ENCODE measurements around the gene ZBP1. TPM values are rescaled to one million over a fixed set of nuclear protein-coding genes. Genes with fewer than 3 reads are reported as not detected.

ZBP1 gene
- total RNA-seq, 1 experiment from 2014 or later, result not detected

DNA sequence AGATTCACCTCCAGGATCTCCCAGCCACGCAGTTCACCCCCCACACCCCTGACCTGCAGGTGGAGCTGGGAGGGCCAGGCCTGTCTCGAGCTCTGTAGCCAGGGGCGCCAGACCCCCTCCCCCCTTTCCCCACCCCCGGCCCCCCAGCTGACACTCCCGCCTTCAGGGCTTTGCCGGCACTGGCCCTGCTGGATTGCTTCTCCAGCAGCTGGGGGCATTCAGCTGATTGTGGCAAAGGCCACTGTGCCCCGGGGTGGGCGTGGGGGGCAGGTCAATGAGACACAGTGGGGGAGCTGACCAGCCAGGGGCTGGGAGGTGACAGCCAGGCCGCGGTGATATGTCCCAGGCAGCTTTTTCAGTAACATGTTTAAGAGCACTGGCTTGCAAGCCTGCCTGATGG lies 22.2 kb downstream of the ZBP1 start:
- Histone ChIP-seq H3K36me3 (ENCODE audit: low read depth, low read length) (no peaks in the 10 kb centered on the region), H3K9me2 (replicated peaks; ENCODE audit: low read length) (no peaks in the 10 kb centered on the region), H3K4me3 (ENCODE audit: low read length) (no peak overlapping the region), H3K27me3 (ENCODE audit: low read length) (no peaks in the 10 kb centered on the region), H3K79me2 (ENCODE audit: low read length) (no peaks in the 10 kb centered on the region), H3K9me3 (ENCODE audit: low read length) (no peaks in the 10 kb centered on the region), H3K4me2 (ENCODE audit: low read length) (no peak overlapping the region), H3K27ac (ENCODE audit: low read length) (no peak overlapping the region), H3K4me1 (ENCODE audit: insufficient read depth, low read length) (peaks cover 18% of the 10 kb centered on the region), H2AFZ (ENCODE audit: low read length) (no peak overlapping the region), H4K20me1 (ENCODE audit: low read length) (no peaks in the 10 kb centered on the region), H3F3A (ENCODE audit: low read length, unreplicated experiment) (no peaks in the 10 kb centered on the region), H3K9ac (ENCODE audit: low read length) (no peak overlapping the region)
- CTCF ChIA-PET, result no interaction called here
- TF ChIP-seq EZH2phosphoT487 (IDR thresholded peaks at IDR 0.05; ENCODE audit: borderline replicate concordance, low read length) (no peak), EZH2 (IDR thresholded peaks at IDR 0.05; ENCODE audit: low read length, unreplicated experiment) (no peak), CTCF (conservative IDR thresholded peaks at IDR 0.05; ENCODE audit: low read depth, low read length) (no peak)
- ATAC-seq (no peak), DNase-seq (no peak)
- POLR2A ChIA-PET (ENCODE audit: unreplicated experiment), result no interaction called here
- intact Hi-C loops (cut with micrococcal nuclease), result no loop called here
- BruUV-seq (replicated peaks), result no TSS peak

GRCh38 chr20:57596998-57597939 lies 23.0 kb downstream of the ZBP1 start:
- no TSS peak for BruUV-seq (replicated peaks)

More at GRCh38 chr20:57596998-57597939, 23.0 kb downstream of the ZBP1 start:
- Histone ChIP-seq H3K27ac (ENCODE audit: low read length) (no peak overlapping the region), H3K4me1 (ENCODE audit: insufficient read depth, low read length) (peaks cover 18% of the 10 kb centered on the region), H3K9me3 (ENCODE audit: low read length) (no peaks in the 10 kb centered on the region), H3K79me2 (ENCODE audit: low read length) (no peaks in the 10 kb centered on the region), H3F3A (ENCODE audit: low read length, unreplicated experiment) (no peaks in the 10 kb centered on the region), H3K9me2 (replicated peaks; ENCODE audit: low read length) (no peaks in the 10 kb centered on the region), H3K36me3 (ENCODE audit: low read depth, low read length) (no peaks in the 10 kb centered on the region), H3K9ac (ENCODE audit: low read length) (peak overlapping the region; percentile 29; the same call in 1 of the 2 replicates), H2AFZ (ENCODE audit: low read length) (peak overlapping the region; percentile 90), H3K4me2 (ENCODE audit: low read length) (peak overlapping the region; percentile 87), H3K4me3 (ENCODE audit: low read length) (peak overlapping the region; percentile 62), H3K27me3 (ENCODE audit: low read length) (no peaks in the 10 kb centered on the region), H4K20me1 (ENCODE audit: low read length) (no peaks in the 10 kb centered on the region)
- POLR2A ChIA-PET (ENCODE audit: unreplicated experiment), result no interaction called here
- intact Hi-C loops (cut with micrococcal nuclease), result loop anchor here (1.0 kb wide), 2 partner anchors 490 to 612 kb away; no protein-coding TSS in a partner anchor
- DNase-seq, result peak; percentile 72
- ATAC-seq, result peak; percentile 79
- CTCF ChIA-PET, result interaction anchor here (0.6 to 1.2 kb wide), 2 partner anchors 13 to 308 kb away, joined by 4 read pairs; no protein-coding TSS in a partner anchor
- no peak for TF ChIP-seq EZH2 (IDR thresholded peaks at IDR 0.05; ENCODE audit: low read length, unreplicated experiment)
- peak; percentile 98 for TF ChIP-seq CTCF (conservative IDR thresholded peaks at IDR 0.05; ENCODE audit: low read depth, low read length)
- TF ChIP-seq EZH2phosphoT487 (IDR thresholded peaks at IDR 0.05; ENCODE audit: borderline replicate concordance, low read length), result no peak
